B cell (primary cell): ENCODE data around the gene LRRC8D. TPM values are rescaled to one million over a fixed set of nuclear protein-coding genes. Genes with fewer than 3 reads are reported as not detected.

ENCODE experiments used
- ATAC-seq: fragments of 200-7000 bp; cut with Tn5 transposase; one replicate; pipeline ENCODE4 v1.10.0; 2021; ENCODE audit warnings: low read depth, mild to moderate bottlenecking, moderate number of reproducible peaks, moderate library complexity
- CTCF ChIA-PET: fragments of 350-600 bp; sonication (Branson Sonifier 250); formaldehyde crosslinking; loops from one replicate; lab custom pipeline; 2021; ENCODE audit warnings: antibody characterized with exemption, inconsistent platforms; lab: Charles Lee
- POLR2A ChIA-PET: fragments of 350-600 bp; sonication (Branson Sonifier 250); formaldehyde crosslinking; loops from one replicate; lab custom pipeline; 2021; ENCODE audit warnings: antibody characterized with exemption; lab: Charles Lee
- DNase-seq: peaks from one replicate; pipeline ENCODE4 v3.0.0; 2013
- H2AFZ ChIP-seq: 2 replicates; pipeline ENCODE4 v1.6.1; 2012; ENCODE audit warnings: mild to moderate bottlenecking, low read depth, low read length; ENCODE audit not compliant: insufficient read depth, poor library complexity, severe bottlenecking
- H3K27ac ChIP-seq, 2 donors: 1 replicate in 1 of 2; 2 replicates in 1 of 2; pipeline ENCODE4 v1.5.1; 2012 to 2013; ENCODE audit warnings: low read length in 2 of 2, mild to moderate bottlenecking in 2 of 2, moderate library complexity in 1 of 2
- H3K27me3 ChIP-seq, 4 experiments: fragments of 200-600 bp in 1 of 4; sonication (generic) in 1 of 4; replicated peaks in 1 of 4; 1 replicate in 2 of 4; 2 replicates in 2 of 4; pipeline versions ENCODE4 v1.6.1 to v1.7.0; 2013 to 2016; ENCODE audit warnings: low read length in 3 of 4, mild to moderate bottlenecking in 2 of 4, mixed read lengths in 1 of 4, moderate library complexity in 1 of 4; ENCODE audit not compliant: insufficient read depth in 4 of 4, control insufficient read depth in 3 of 4; ENCODE audit errors: control extremely low read depth in 1 of 4
- H3K36me3 ChIP-seq, 2 experiments: replicated peaks in 1 of 2; 1 replicate in 1 of 2; 2 replicates in 1 of 2; pipeline versions ENCODE4 v1.6.1 to v1.7.1; 2013; ENCODE audit warnings: low read length in 1 of 2; ENCODE audit not compliant: insufficient read depth in 2 of 2, control insufficient read depth in 1 of 2; ENCODE audit errors: control extremely low read depth in 1 of 2, extremely low read depth in 1 of 2
- H3K4me1 ChIP-seq, 2 donors: fragments of 200-600 bp in 1 of 2; sonication (generic) in 1 of 2; 1 replicate in 1 of 2; 2 replicates in 1 of 2; pipeline versions ENCODE4 v1.5.1 to v1.6.1; 2013 to 2017; ENCODE audit warnings: low read length in 2 of 2; ENCODE audit not compliant: control insufficient read depth in 2 of 2, insufficient read depth in 2 of 2
- H3K4me2 ChIP-seq: replicated peaks from 2 replicates; pipeline ENCODE3; 2012; ENCODE audit warnings: mild to moderate bottlenecking, low read depth, low read length; ENCODE audit not compliant: poor library complexity, severe bottlenecking
- H3K4me3 ChIP-seq, 5 experiments: fragments of 200-600 bp in 1 of 5; sonication (generic) in 1 of 5; 1 replicate in 3 of 5; 2 replicates in 2 of 5; pipeline versions ENCODE4 v1.5.1 to v1.7.0; 2011 to 2016; ENCODE audit warnings: low read length in 4 of 5, mild to moderate bottlenecking in 4 of 5, low read depth in 2 of 5, control low read depth in 1 of 5, moderate library complexity in 1 of 5; ENCODE audit not compliant: insufficient read depth in 1 of 5; ENCODE audit errors: control extremely low read depth in 1 of 5, extremely low read depth in 1 of 5
- H3K79me2 ChIP-seq: fragments of 200-600 bp; sonication (generic); one replicate; pipeline ENCODE4 v1.6.0; 2016; ENCODE audit warnings: low read length; ENCODE audit not compliant: control insufficient read depth, insufficient read depth
- H3K9ac ChIP-seq: fragments of 200-600 bp; sonication (generic); 2 replicates; pipeline ENCODE4 v1.6.1; 2017; ENCODE audit warnings: mild to moderate bottlenecking, low read length, moderate library complexity
- H3K9me3 ChIP-seq, 3 donors: one replicate each; pipeline versions ENCODE4 v1.6.1 to v1.7.1; 2013; ENCODE audit warnings: low read length in 2 of 3; ENCODE audit not compliant: control insufficient read depth in 2 of 3, insufficient read depth in 1 of 3; ENCODE audit errors: control extremely low read depth in 1 of 3
- H4K20me1 ChIP-seq: 2 replicates; pipeline ENCODE4 v1.6.0; 2012; ENCODE audit warnings: mild to moderate bottlenecking, low read length; ENCODE audit not compliant: insufficient read depth, control insufficient read depth, poor library complexity, severe bottlenecking
- H3K27ac Mint-ChIP-seq: one replicate; pipeline ENCODE4 v1.8.0; 2021; ENCODE audit warnings: mixed read lengths
- H3K27me3 Mint-ChIP-seq: one replicate; pipeline ENCODE4 v1.8.0; 2021; ENCODE audit warnings: mixed read lengths
- H3K4me1 Mint-ChIP-seq: one replicate; pipeline ENCODE4 v1.8.0; 2021; ENCODE audit warnings: mixed read lengths
- H3K4me3 Mint-ChIP-seq: one replicate; pipeline ENCODE4 v1.8.0; 2021; ENCODE audit warnings: mixed read lengths
- H3K9me3 Mint-ChIP-seq: one replicate; pipeline ENCODE4 v1.8.0; 2022; ENCODE audit warnings: mixed read lengths; ENCODE audit not compliant: insufficient read depth
- EZH2 ChIP-seq: IDR thresholded peaks from 2 replicates; pipeline ENCODE4 v1.6.1; 2012; ENCODE audit warnings: borderline replicate concordance, low read depth, mild to moderate bottlenecking, moderate library complexity, low read length; ENCODE audit not compliant: insufficient read depth, poor library complexity, severe bottlenecking
- WGBS: methylation state at CpG from one replicate; pipeline ENCODE4 v1.1.5; 2013; ENCODE audit warnings: missing lambda C conversion rate; ENCODE audit not compliant: insufficient coverage; 5-methylcytosine and 5-hydroxymethylcytosine counted together
- intact Hi-C: fragments of 100-400 bp; cut with micrococcal nuclease; formaldehyde crosslinking; loops from one replicate; pipeline ENCODE4 v1.10.0; 2022
- polyA plus RNA-seq: library from polyadenylated mRNA; depleted of rRNA; stranded (reverse); fragments of >200 nt; gene quantifications from 2 replicates; pipeline ENCODE4 v1.2.3, GENCODE V29; 2012
- total RNA-seq, 2 donors: library from RNA; stranded (reverse); fragments of 120-200 nt in 1 of 2; gene quantifications; 1 replicate in 1 of 2; 2 replicates in 1 of 2; pipeline versions ENCODE4 v1.2.3 to v1.2.4, GENCODE V29; 2013 to 2022
- TF ChIP-seq, protein P1 (sequence below): fragments of 200-600 bp; IDR thresholded peaks from one replicate; pipeline ENCODE4 v1.8.0; 2022; ENCODE audit warnings: antibody characterized with exemption, mild to moderate bottlenecking

LRRC8D gene
- total and polyA plus RNA-seq, 2 donors (not counting 1 experiment from before 2014, with no cell fraction given) = 23.7 to 47.0 TPM

DNA sequence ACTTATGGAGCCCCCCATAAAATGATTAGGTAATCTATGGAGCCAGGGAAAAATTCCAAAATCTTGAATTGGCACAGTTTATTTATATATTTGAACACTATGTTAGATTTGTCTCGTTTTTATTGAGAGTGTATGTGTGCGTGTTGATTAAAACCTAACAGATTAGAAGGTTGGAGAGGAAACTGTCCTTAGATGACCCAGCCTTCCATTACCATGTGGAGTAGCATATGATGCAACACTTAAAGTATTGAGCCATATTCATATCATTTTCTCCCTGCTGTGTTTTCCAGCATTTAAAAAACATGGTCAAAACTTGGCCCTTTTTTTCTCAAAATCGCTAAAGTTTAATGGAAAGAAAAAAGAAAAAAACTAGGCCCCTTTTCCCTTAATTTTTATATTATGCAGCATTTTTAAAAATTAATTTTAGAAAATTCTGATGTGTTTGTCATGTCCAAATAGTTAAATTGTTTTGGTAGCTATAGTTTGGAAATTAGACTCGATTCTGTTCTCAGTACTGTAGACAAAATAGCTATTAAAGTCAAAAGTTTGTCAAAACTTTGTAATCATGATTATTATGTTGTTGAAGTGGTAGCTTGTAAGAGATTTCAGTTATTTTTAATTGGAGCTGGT, 2.3 kb downstream of the LRRC8D start:
- no peak overlapping the region for H3K4me3 ChIP-seq
- no peak for TF ChIP-seq EZH2
- TF ChIP-seq, protein P1, sequence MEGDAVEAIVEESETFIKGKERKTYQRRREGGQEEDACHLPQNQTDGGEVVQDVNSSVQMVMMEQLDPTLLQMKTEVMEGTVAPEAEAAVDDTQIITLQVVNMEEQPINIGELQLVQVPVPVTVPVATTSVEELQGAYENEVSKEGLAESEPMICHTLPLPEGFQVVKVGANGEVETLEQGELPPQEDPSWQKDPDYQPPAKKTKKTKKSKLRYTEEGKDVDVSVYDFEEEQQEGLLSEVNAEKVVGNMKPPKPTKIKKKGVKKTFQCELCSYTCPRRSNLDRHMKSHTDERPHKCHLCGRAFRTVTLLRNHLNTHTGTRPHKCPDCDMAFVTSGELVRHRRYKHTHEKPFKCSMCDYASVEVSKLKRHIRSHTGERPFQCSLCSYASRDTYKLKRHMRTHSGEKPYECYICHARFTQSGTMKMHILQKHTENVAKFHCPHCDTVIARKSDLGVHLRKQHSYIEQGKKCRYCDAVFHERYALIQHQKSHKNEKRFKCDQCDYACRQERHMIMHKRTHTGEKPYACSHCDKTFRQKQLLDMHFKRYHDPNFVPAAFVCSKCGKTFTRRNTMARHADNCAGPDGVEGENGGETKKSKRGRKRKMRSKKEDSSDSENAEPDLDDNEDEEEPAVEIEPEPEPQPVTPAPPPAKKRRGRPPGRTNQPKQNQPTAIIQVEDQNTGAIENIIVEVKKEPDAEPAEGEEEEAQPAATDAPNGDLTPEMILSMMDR = no peak
- H3K4me1 Mint-ChIP-seq = peaks cover 46% of the 10 kb centered on the region
- H3K27ac Mint-ChIP-seq = peak overlapping the region; percentile 92
- no peak for ATAC-seq
- H3K9me3 Mint-ChIP-seq = no peaks in the 10 kb centered on the region
- no peak overlapping the region for H3K4me2 ChIP-seq
- H3K79me2 ChIP-seq = peaks cover 25% of the 10 kb centered on the region
- no peaks in the 10 kb centered on the region for H3K9me3 ChIP-seq
- H3K4me3 Mint-ChIP-seq = peak overlapping the region; percentile 90
- DNase-seq = no peak
- H3K27ac ChIP-seq = peak overlapping the region in 1 of 2 donors; percentile 50
- H3K36me3 ChIP-seq = peaks cover 1 to 6% of the 10 kb centered on the region in 2 experiments
- H3K9ac ChIP-seq = no peak overlapping the region
- POLR2A ChIA-PET = no interaction called here
- H3K4me1 ChIP-seq = peaks cover 22 to 27% of the 10 kb centered on the region in 2 donors
- intact Hi-C loops = loop anchor here (5.0 kb wide), 1 partner anchor 34 kb away; no protein-coding TSS in a partner anchor
- H3K27me3 Mint-ChIP-seq = no peaks in the 10 kb centered on the region
- CTCF ChIA-PET = interaction anchor here (0.5 to 2.1 kb wide), 4 partner anchors 20 to 839 kb away, joined by 3 to 11 read pairs (median 4); no protein-coding TSS in a partner anchor
- peaks cover 4% of the 10 kb centered on the region for H4K20me1 ChIP-seq
- H2AFZ ChIP-seq = no peak overlapping the region
- no CpG with 5 or more reads among the region's 4 CpGs for whole genome bisulfite sequencing
- H3K27me3 ChIP-seq = no peaks in the 10 kb centered on the region

DNA sequence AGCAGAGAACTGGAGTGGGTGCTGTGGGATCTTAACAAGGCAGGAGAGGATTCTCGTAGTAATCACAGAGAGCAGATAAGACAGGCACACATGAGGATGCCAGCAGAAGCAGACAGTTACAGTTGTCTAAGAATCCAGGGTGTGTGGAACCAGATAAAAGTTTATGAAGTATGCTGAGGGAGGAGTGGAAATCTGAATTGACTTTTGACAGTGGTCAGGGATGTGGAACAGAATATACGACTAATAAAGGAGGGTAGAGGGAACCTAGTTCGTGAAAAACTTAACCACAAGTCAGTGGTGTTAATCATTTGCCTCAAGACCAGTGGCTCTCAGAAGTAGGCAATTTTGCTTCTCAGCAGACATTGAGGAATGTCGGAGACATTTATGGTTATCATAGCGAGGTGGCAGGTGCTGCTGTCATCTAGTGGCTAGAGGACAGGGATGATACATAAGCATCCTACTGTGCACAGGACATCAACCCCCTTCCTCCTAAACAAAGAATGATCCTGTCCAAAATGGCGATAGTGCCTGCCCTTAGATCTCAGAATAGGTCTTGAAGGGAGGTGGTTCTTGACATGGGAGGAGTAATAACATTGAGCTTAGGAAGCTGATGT, 3.0 kb downstream of the LRRC8D start:
- intact Hi-C loops = loop anchor here (5.0 kb wide), 1 partner anchor 34 kb away; no protein-coding TSS in a partner anchor
- Histone ChIP-seq H3K27ac (peak overlapping the region in 1 of 2 donors; percentile 37), H2AFZ (no peak overlapping the region), H3K9me3 (no peaks in the 10 kb centered on the region), H3K4me2 (no peak overlapping the region), H3K4me1 (peaks cover 22 to 27% of the 10 kb centered on the region in 2 donors), H3K9ac (no peak overlapping the region), H3K27me3 (no peaks in the 10 kb centered on the region), H3K4me3 (no peak overlapping the region), H3K79me2 (peaks cover 24% of the 10 kb centered on the region), H3K36me3 (peaks cover 1 to 6% of the 10 kb centered on the region in 2 experiments), H4K20me1 (peaks cover 9% of the 10 kb centered on the region)
- Mint-ChIP-seq H3K9me3 (no peaks in the 10 kb centered on the region), H3K4me3 (peak overlapping the region; percentile 42), H3K4me1 (peaks cover 46% of the 10 kb centered on the region), H3K27ac (peak overlapping the region; percentile 71), H3K27me3 (no peaks in the 10 kb centered on the region)
- ChIA-PET CTCF (interaction anchor here (0.5 to 2.1 kb wide), 4 partner anchors 17 to 839 kb away, joined by 3 to 11 read pairs (median 4); no protein-coding TSS in a partner anchor), POLR2A (interaction anchor here (1.0 kb wide), 1 partner anchor 14 kb away, joined by 3 read pairs; no protein-coding TSS in a partner anchor)
- TF ChIP-seq EZH2 = no peak
- TF ChIP-seq, protein P1 = no peak
- ATAC-seq (no peak), DNase-seq (no peak)
- 52% methylated on average over 4 of the region's 6 CpGs for WGBS
